ENCODE measurements around the gene GLI2. TPM values are rescaled to one million over a fixed set of nuclear protein-coding genes. Genes with fewer than 3 reads are reported as not detected.

The GLI2 gene
- polyA plus RNA-seq, 2 of the 4 experiments (the other 2 are of a cell fraction), result 5.6 to 12.5 TPM

DNA sequence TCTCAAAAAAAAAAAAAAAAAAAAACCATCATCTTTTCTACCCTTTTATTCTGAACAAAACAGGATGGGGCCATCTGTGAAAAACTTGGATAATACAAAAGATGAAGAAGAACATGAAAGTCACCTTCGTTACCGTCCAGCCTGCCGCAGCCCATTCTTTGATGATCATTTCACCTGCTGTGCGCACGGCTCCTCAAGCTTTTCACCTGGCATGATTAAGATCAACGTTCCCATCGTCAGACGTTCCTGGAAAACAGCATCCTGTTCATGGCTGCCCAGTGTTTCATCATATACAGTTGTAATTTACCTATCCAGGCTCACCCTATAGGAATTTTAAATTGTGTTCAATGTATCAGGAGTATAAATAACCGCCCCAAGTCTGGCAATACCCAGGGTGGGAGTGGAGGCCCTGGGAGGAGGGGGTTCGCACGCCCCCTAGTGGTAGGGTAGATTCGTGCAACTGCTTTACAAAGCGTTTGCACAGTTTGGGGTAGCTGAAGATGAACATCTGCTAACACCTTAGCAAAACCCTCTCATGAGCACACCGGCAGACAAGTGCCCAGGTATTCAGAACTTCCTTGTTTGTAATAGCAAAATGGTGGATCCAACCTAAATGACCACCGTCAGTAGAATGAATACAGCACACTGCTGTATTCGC, 49.0 kb upstream of the GLI2 start:
- no peak for TF ChIP-seq CEBPB (IDR thresholded peaks at IDR 0.05)
- no peak for TF ChIP-seq ZC3H11A (IDR thresholded peaks at IDR 0.05)
- peak; percentile 51; the same call in 1 of the 2 replicates for TF ChIP-seq KDM1A (IDR thresholded peaks at IDR 0.05; ENCODE audit: low read depth)
- no peak for TF ChIP-seq EHMT2 (IDR thresholded peaks at IDR 0.05; ENCODE audit: low read depth)
- TF ChIP-seq ZFP36 (IDR thresholded peaks at IDR 0.05; ENCODE audit: borderline replicate concordance, partially characterized antibody), result no peak
- peak in 1 of 2 experiments; percentile 2; a peak in 1 of 5 replicates for TF ChIP-seq RAD21 (conservative IDR thresholded peaks at IDR 0.05 in 1 of 2, IDR thresholded peaks at IDR 0.05 in 1 of 2)
- no peak for TF ChIP-seq EHF (CRISPR knock-in tag; IDR thresholded peaks at IDR 0.05)
- TF ChIP-seq, protein P1, sequence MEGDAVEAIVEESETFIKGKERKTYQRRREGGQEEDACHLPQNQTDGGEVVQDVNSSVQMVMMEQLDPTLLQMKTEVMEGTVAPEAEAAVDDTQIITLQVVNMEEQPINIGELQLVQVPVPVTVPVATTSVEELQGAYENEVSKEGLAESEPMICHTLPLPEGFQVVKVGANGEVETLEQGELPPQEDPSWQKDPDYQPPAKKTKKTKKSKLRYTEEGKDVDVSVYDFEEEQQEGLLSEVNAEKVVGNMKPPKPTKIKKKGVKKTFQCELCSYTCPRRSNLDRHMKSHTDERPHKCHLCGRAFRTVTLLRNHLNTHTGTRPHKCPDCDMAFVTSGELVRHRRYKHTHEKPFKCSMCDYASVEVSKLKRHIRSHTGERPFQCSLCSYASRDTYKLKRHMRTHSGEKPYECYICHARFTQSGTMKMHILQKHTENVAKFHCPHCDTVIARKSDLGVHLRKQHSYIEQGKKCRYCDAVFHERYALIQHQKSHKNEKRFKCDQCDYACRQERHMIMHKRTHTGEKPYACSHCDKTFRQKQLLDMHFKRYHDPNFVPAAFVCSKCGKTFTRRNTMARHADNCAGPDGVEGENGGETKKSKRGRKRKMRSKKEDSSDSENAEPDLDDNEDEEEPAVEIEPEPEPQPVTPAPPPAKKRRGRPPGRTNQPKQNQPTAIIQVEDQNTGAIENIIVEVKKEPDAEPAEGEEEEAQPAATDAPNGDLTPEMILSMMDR (IDR thresholded peaks at IDR 0.05), result peak; percentile 48
- TF ChIP-seq RFX5 (IDR thresholded peaks at IDR 0.05), result no peak
- Histone ChIP-seq H3K4me3 (no peak overlapping the region), H3K9me3 (no peaks in the 10 kb centered on the region), H3K27ac (no peak overlapping the region), H3K4me2 (no peak overlapping the region), H3K4me1 (no peaks in the 10 kb centered on the region)
- CTCF ChIA-PET, result interaction anchor here (0.9 to 22.6 kb wide), 10 partner anchors 9 to 415 kb away, joined by 3 to 858 read pairs (median 4); no protein-coding TSS in a partner anchor
- DNase-seq (ENCODE audit: low read depth in 1 of 2, low spot score in 1 of 2) (no peak), ATAC-seq (no peak), FAIRE-seq (no peak)
- WGBS (ENCODE audit: missing lambda C conversion rate), result 73% methylated on average over 16 of the region's 16 CpGs
- POLR2A ChIA-PET, result no interaction called here

DNA sequence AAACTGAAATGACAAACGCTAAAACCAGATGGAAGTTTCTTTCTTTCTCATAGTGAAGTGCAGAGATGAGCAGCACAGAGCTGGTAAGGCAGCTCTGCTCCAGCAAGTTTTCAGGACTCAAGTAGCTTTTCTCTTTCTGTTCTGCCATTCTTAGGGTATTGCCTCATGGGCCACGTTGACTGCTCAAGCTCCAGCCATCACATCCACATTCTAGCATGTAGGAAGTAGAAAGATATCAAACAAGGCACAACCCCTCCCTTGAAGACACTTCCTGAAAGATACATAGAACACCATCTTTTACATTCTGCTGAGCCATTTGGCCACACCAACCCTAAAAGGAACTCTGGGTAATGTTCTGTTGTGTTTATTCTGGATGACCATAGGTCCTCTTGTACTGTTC, 48.5 kb upstream of the GLI2 start:
- Histone ChIP-seq H3K4me2 (no peak overlapping the region), H3K4me1 (no peaks in the 10 kb centered on the region), H3K27ac (no peak overlapping the region), H3K9me3 (no peaks in the 10 kb centered on the region), H3K4me3 (no peak overlapping the region)
- no peak for TF ChIP-seq HOXB5 (CRISPR knock-in tag; IDR thresholded peaks at IDR 0.05)
- no peak for TF ChIP-seq SMC3 (IDR thresholded peaks at IDR 0.05)
- no peak for TF ChIP-seq POLR2A (IDR thresholded peaks at IDR 0.05; ENCODE audit: low read length)
- TF ChIP-seq, protein P2, sequence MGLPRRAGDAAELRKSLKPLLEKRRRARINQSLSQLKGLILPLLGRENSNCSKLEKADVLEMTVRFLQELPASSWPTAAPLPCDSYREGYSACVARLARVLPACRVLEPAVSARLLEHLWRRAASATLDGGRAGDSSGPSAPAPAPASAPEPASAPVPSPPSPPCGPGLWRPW (IDR thresholded peaks at IDR 0.05), result no peak
- TF ChIP-seq EHMT2 (IDR thresholded peaks at IDR 0.05; ENCODE audit: low read depth), result no peak
- no peak for TF ChIP-seq RNF2 (IDR thresholded peaks at IDR 0.05; ENCODE audit: borderline replicate concordance, low read depth)
- TF ChIP-seq, protein P1 (IDR thresholded peaks at IDR 0.05), result no peak
- TF ChIP-seq, protein P3, sequence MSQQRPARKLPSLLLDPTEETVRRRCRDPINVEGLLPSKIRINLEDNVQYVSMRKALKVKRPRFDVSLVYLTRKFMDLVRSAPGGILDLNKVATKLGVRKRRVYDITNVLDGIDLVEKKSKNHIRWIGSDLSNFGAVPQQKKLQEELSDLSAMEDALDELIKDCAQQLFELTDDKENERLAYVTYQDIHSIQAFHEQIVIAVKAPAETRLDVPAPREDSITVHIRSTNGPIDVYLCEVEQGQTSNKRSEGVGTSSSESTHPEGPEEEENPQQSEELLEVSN (IDR thresholded peaks at IDR 0.05; ENCODE audit: borderline replicate concordance, low read depth), result no peak
- TF ChIP-seq TP53 (CRISPR knock-in tag; IDR thresholded peaks at IDR 0.05), result no peak
- no peak for TF ChIP-seq FOSL2 (IDR thresholded peaks at IDR 0.05)
- TF ChIP-seq FOSL2 (CRISPR knock-in tag; IDR thresholded peaks at IDR 0.05), result no peak
- no peak for ATAC-seq
- FAIRE-seq, result no peak
- ChIA-PET POLR2A (no interaction called here), CTCF (interaction anchor here (0.5 to 22.6 kb wide), 9 partner anchors 8 to 439 kb away, joined by 3 to 858 read pairs (median 5); no protein-coding TSS in a partner anchor)
- 0% methylated on average over 2 of the region's 2 CpGs for WGBS (ENCODE audit: missing lambda C conversion rate)
- no peak for DNase-seq (ENCODE audit: low read depth in 1 of 2, low spot score in 1 of 2)

Measured in A549 (cell line).